Mesothelial cell of epicardium (in vitro differentiated cells): ENCODE results near the gene LARP4. TPM values are rescaled to one million over a fixed set of nuclear protein-coding genes. Genes with fewer than 3 reads are reported as not detected.

Source experiments
- DNase-seq, 2 experiments: peaks; one replicate each; pipeline ENCODE4 v3.0.0; 2021; ENCODE audit warnings: low spot score in 2 of 2; ENCODE audit not compliant: unreplicated experiment in 2 of 2
- H3K27ac Mint-ChIP-seq: 2 replicates; pipeline ENCODE4 v1.8.0; 2021; ENCODE audit warnings: mixed read lengths
- H3K27me3 Mint-ChIP-seq: 2 replicates; pipeline ENCODE4 v1.8.0; 2021; ENCODE audit warnings: low read depth, mixed read lengths
- H3K36me3 Mint-ChIP-seq: 2 replicates; pipeline ENCODE4 v1.8.0; 2021; ENCODE audit warnings: mixed read lengths
- H3K4me1 Mint-ChIP-seq: 2 replicates; pipeline ENCODE4 v1.8.0; 2021; ENCODE audit warnings: mixed read lengths
- H3K4me3 Mint-ChIP-seq: 2 replicates; pipeline ENCODE4 v1.8.0; 2021; ENCODE audit warnings: mild to moderate bottlenecking, moderate library complexity, mixed read lengths
- H3K9me3 Mint-ChIP-seq: 2 replicates; pipeline ENCODE4 v1.8.0; 2021; ENCODE audit warnings: mixed read lengths
- CTCF ChIP-seq: fragments of 200-600 bp; sonication (generic); IDR thresholded peaks from one replicate; pipeline ENCODE4 v1.5.0; 2021; ENCODE audit warnings: antibody characterized with exemption; ENCODE audit not compliant: unreplicated experiment
- total RNA-seq: library from RNA; stranded (reverse); gene quantifications from 3 replicates; pipeline ENCODE4 v1.2.1, GENCODE V29; 2021

Gene LARP4
- total RNA-seq, 1 donor from 2014 or later, result 48.7 TPM

GRCh38 chr12:50527359-50527726 lies 126.7 kb downstream of the LARP4 start:
- H3K9me3 Mint-ChIP-seq, result peaks cover 9% of the 10 kb centered on the region
- no peak for DNase-seq
- peaks cover 18% of the 10 kb centered on the region for H3K36me3 Mint-ChIP-seq
- no peak for TF ChIP-seq CTCF
- no peak overlapping the region for H3K4me3 Mint-ChIP-seq
- H3K4me1 Mint-ChIP-seq, result no peaks in the 10 kb centered on the region
- no peak overlapping the region for H3K27ac Mint-ChIP-seq
- no peaks in the 10 kb centered on the region for H3K27me3 Mint-ChIP-seq

- Mint-ChIP-seq H3K4me1 (no peaks in the 10 kb centered on the region), H3K27me3 (no peaks in the 10 kb centered on the region), H3K9me3 (peaks cover 5% of the 10 kb centered on the region), H3K4me3 (no peak overlapping the region), H3K27ac (no peak overlapping the region), H3K36me3 (peaks cover 11% of the 10 kb centered on the region)
- DNase-seq, result no peak
- no peak for TF ChIP-seq CTCF
Observed at GRCh38 chr12:50528800-50529199, 128.1 kb downstream of the LARP4 start.

GRCh38 chr12:50529345-50529744 lies 128.7 kb downstream of the LARP4 start:
- DNase-seq, result no peak
- no peaks in the 10 kb centered on the region for H3K27me3 Mint-ChIP-seq
- H3K4me1 Mint-ChIP-seq, result no peaks in the 10 kb centered on the region
- H3K36me3 Mint-ChIP-seq, result peaks cover 6% of the 10 kb centered on the region
- no peak overlapping the region for H3K27ac Mint-ChIP-seq
- TF ChIP-seq CTCF, result no peak
- peaks cover under 1% of the 10 kb centered on the region for H3K9me3 Mint-ChIP-seq
- H3K4me3 Mint-ChIP-seq, result no peak overlapping the region

Other genes starting within 250 kb of the LARP4 start
- gene CERS5, start 233.5 kb upstream of the LARP4 start, total RNA-seq, result 70.4 to 77.1 TPM (median 75.3 TPM) in 3 replicates
- 114 to 120 TPM (median 115 TPM) in 3 replicates for gene LIMA1, start 117.4 kb upstream of the LARP4 start, total RNA-seq
- gene FAM186A, start 4.3 kb upstream of the LARP4 start, total RNA-seq, result not detected in 3 replicates
- gene DIP2B, start 104.1 kb downstream of the LARP4 start, total RNA-seq, result 29.3 to 32.0 TPM (median 31.3 TPM) in 3 replicates